Fibroblast of lung (primary cell): Measurements from ENCODE around the gene RNF41.

ENCODE experiments used
- CTCF ChIP-seq, 2 donors: IDR thresholded peaks in 1 of 2; conservative IDR thresholded peaks in 1 of 2; 1 replicate in 1 of 2; 2 replicates in 1 of 2; pipeline ENCODE4 v1.5.1; 2011 to 2012; ENCODE audit warnings: low read length in 2 of 2, control low read depth in 1 of 2, inconsistent platforms in 1 of 2, low read depth in 1 of 2, mild to moderate bottlenecking in 1 of 2
- EZH2 ChIP-seq: IDR thresholded peaks from 2 replicates; pipeline ENCODE4 v1.5.1; 2012; ENCODE audit warnings: low read length, control low read depth, mild to moderate bottlenecking; ENCODE audit errors: missing control alignments

GRCh38 chr12:56221232-56221756 lies 428 bp downstream of the RNF41 start:
- TF ChIP-seq CTCF (conservative IDR thresholded peaks at IDR 0.05 in 1 of 2, IDR thresholded peaks at IDR 0.05 in 1 of 2; ENCODE audit: low read depth in 1 of 2, low read length in 2 of 2): no peak
- no peak for TF ChIP-seq EZH2
